Progenitor cell of endocrine pancreas (in vitro differentiated cells): ENCODE data around the gene VSNL1. TPM values are rescaled to one million over a fixed set of nuclear protein-coding genes. Genes with fewer than 3 reads are reported as not detected.

Experiments
- DNase-seq: peaks from one replicate; pipeline ENCODE4 v3.0.0; 2021; ENCODE audit warnings: low spot score; ENCODE audit not compliant: unreplicated experiment
- H3K27ac Mint-ChIP-seq: 2 replicates; pipeline ENCODE4 v1.8.0; 2021; ENCODE audit warnings: mild to moderate bottlenecking, moderate library complexity, mixed read lengths
- H3K27me3 Mint-ChIP-seq: 2 replicates; pipeline ENCODE4 v1.8.0; 2021; ENCODE audit warnings: mixed read lengths
- H3K36me3 Mint-ChIP-seq: 2 replicates; pipeline ENCODE4 v1.8.0; 2022; ENCODE audit warnings: mixed read lengths; ENCODE audit not compliant: insufficient read depth
- H3K4me1 Mint-ChIP-seq: 2 replicates; pipeline ENCODE4 v1.8.0; 2021; ENCODE audit warnings: low read depth, mixed read lengths
- H3K4me3 Mint-ChIP-seq: 2 replicates; pipeline ENCODE4 v1.8.0; 2021; ENCODE audit warnings: low read depth, mild to moderate bottlenecking, moderate library complexity, mixed read lengths
- H3K9me3 Mint-ChIP-seq: 2 replicates; pipeline ENCODE4 v1.8.0; 2021; ENCODE audit warnings: low read depth, mixed read lengths
- CTCF ChIP-seq: fragments of 200-600 bp; sonication (generic); IDR thresholded peaks from one replicate; pipeline ENCODE4 v1.5.0; 2021; ENCODE audit warnings: antibody characterized with exemption, mild to moderate bottlenecking; ENCODE audit not compliant: unreplicated experiment
- total RNA-seq: library from RNA; stranded (reverse); gene quantifications from 2 replicates; pipeline ENCODE4 v1.2.1, GENCODE V29; 2021

Gene VSNL1
- total RNA-seq, 1 donor from 2014 or later = 1.1 TPM

DNA sequence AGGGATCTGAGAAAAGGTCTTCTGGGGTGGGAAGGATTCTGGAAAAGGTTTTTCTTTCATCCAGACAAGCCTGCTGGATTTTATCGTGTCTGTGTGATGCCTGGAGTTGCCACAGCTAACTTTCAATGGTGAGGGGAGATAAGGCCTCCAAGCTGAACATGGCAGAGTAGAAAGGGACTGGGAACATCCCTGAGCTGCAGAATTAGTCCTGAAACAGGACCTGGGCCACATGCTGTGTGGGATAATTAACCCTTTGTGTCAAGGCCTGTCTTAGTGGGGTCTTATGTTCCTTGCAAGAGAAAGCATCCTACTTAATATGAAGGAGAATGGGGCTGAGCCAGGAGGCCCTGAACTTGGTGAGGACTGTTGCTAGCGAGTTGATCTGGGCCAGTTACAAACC lies 66.4 kb downstream of the VSNL1 start:
- Mint-ChIP-seq H3K27me3 (peaks cover 3% of the 10 kb centered on the region), H3K4me1 (no peaks in the 10 kb centered on the region), H3K9me3 (no peaks in the 10 kb centered on the region), H3K4me3 (no peak overlapping the region), H3K36me3 (no peaks in the 10 kb centered on the region), H3K27ac (no peak overlapping the region)
- no peak for TF ChIP-seq CTCF
- no peak for DNase-seq

GRCh38 chr2:17607379-17607778 lies 66.9 kb downstream of the VSNL1 start:
- Mint-ChIP-seq H3K4me3 (no peak overlapping the region), H3K9me3 (no peaks in the 10 kb centered on the region), H3K27ac (no peak overlapping the region), H3K27me3 (peaks cover 3% of the 10 kb centered on the region), H3K4me1 (no peaks in the 10 kb centered on the region), H3K36me3 (no peaks in the 10 kb centered on the region)
- no peak for DNase-seq
- no peak for TF ChIP-seq CTCF

- Mint-ChIP-seq H3K27me3 (peaks cover 3% of the 10 kb centered on the region), H3K4me1 (no peaks in the 10 kb centered on the region), H3K36me3 (no peaks in the 10 kb centered on the region), H3K27ac (no peak overlapping the region), H3K4me3 (no peak overlapping the region), H3K9me3 (no peaks in the 10 kb centered on the region)
- DNase-seq = no peak
- TF ChIP-seq CTCF = no peak
Observed at GRCh38 chr2:17608251-17608650, 67.8 kb downstream of the VSNL1 start.

DNA sequence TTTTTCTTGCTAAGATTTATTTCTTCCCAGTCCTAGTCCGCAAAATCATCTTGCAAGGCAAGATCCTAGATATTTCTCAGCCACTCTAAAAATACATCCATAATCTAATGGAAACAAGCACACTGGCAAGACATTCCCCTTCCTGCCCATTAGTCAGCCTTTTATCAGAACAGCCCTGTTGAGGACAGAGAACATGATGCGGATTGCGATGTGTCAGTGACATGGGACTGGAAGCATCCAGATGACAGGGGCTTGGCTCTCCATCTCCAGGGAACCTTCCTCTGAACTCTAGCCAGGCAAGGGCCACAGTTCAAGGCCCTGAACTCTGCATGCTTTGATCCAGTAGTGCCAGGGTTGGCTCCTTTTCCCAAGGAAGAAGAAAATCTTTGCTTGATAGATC lies 70.0 kb downstream of the VSNL1 start:
- H3K36me3 Mint-ChIP-seq = no peaks in the 10 kb centered on the region
- H3K4me1 Mint-ChIP-seq = no peaks in the 10 kb centered on the region
- DNase-seq = no peak

GRCh38 chr2:17611036-17611435 lies 70.5 kb downstream of the VSNL1 start:
- no peaks in the 10 kb centered on the region for H3K9me3 Mint-ChIP-seq
- H3K27ac Mint-ChIP-seq = no peak overlapping the region
- DNase-seq = no peak
- H3K36me3 Mint-ChIP-seq = no peaks in the 10 kb centered on the region
- no peaks in the 10 kb centered on the region for H3K4me1 Mint-ChIP-seq
- TF ChIP-seq CTCF = no peak
- no peaks in the 10 kb centered on the region for H3K27me3 Mint-ChIP-seq
- H3K4me3 Mint-ChIP-seq = no peak overlapping the region

More for the DNA sequence above, 70.0 kb downstream of the VSNL1 start:
- H3K27me3 Mint-ChIP-seq = no peaks in the 10 kb centered on the region
- H3K27ac Mint-ChIP-seq = no peak overlapping the region
- no peak overlapping the region for H3K4me3 Mint-ChIP-seq
- TF ChIP-seq CTCF = no peak
- no peaks in the 10 kb centered on the region for H3K9me3 Mint-ChIP-seq
